Lower leg skin (tissue), 4 donors: ENCODE data around the gene YIPF2. TPM values are rescaled to one million over a fixed set of nuclear protein-coding genes. Genes with fewer than 3 reads are reported as not detected.

Experiments used
- DNase-seq, 2 donors: peaks; one replicate each; pipeline ENCODE4 v3.0.0-alpha.2; 2019; ENCODE audit warnings: low spot score in 2 of 2
- H3K4me3 ChIP-seq: fragments of 200-600 bp; sonication (generic); 2 replicates; pipeline ENCODE4 v1.5.1; 2017; ENCODE audit warnings: mild to moderate bottlenecking, low read depth; ENCODE audit not compliant: poor library complexity, severe bottlenecking
- POLR2A ChIP-seq, 2 donors: fragments of 450-650 bp; IDR thresholded peaks; one replicate each; pipeline ENCODE4 v1.6.1; 2016 to 2017; ENCODE audit warnings: antibody characterized with exemption in 2 of 2, mild to moderate bottlenecking in 1 of 2, moderate library complexity in 1 of 2
- WGBS, 2 donors: methylation state at CpG; one replicate each; pipeline ENCODE4 v1.1.5; 2018; 5-methylcytosine and 5-hydroxymethylcytosine counted together
- intact Hi-C: fragments of 100-400 bp; cut with DNase I; formaldehyde crosslinking; loops from one replicate; pipeline ENCODE4 v1.15.0; 2023; ENCODE audit warnings: low total_unique reads
- total RNA-seq, 4 donors: library from RNA; depleted of rRNA; stranded (reverse); fragments of >200 nt; gene quantifications; one replicate each; pipeline ENCODE4 v1.1.0, GENCODE V29; 2016
- TF ChIP-seq, protein P1 (sequence below), 3 donors: fragments of 450-650 bp; IDR thresholded peaks; one replicate each; pipeline ENCODE4 v1.5.1; 2016; ENCODE audit warnings: antibody characterized with exemption in 3 of 3, mild to moderate bottlenecking in 3 of 3, moderate library complexity in 2 of 3

YIPF2 gene
- total RNA-seq, 4 donors from 2014 or later: 38.4 to 55.3 (median 47.8) TPM

DNA sequence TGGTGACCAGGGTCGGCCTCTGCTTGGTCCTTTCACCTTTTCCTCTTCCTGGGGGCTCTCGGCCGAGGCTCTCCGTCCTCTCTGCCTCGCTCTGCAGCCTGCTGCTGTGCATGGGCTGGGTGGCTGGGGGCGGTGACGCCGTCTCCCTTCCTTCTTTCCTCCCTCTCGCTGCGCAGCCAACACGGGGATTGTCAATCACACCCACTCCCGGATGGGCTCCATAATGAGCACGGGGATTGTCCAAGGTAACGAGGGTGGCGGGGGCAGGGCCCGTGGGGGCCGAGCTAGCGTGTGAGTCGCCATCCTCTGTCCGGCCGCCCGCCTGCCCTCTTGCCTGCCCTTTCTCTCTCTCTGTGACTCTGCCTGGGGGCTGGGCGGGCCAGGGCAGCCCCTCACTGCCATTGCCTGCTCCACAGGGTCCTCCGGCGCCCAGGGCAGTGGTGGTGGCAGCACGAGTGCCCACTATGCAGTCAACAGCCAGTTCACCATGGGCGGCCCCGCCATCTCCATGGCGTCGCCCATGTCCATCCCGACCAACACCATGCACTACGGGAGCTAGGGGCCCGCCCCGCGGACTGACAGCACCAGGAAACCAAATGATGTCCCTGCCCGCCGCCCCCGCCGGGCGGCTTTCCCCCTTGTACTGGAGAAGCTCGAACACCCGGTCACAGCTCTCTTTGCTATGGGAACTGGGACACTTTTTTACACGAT is 7.1 kb downstream of the YIPF2 start:
- intact Hi-C loops: loop anchor here (10.0 kb wide), 1 partner anchor 47 kb away; the partner anchor contains the start of gene CARM1
- no peak overlapping the region for H3K4me3 ChIP-seq
- WGBS, 2 donors: 90 to 92% methylated on average over 37 to 42 of the region's 43 CpGs
- TF ChIP-seq, protein P1, sequence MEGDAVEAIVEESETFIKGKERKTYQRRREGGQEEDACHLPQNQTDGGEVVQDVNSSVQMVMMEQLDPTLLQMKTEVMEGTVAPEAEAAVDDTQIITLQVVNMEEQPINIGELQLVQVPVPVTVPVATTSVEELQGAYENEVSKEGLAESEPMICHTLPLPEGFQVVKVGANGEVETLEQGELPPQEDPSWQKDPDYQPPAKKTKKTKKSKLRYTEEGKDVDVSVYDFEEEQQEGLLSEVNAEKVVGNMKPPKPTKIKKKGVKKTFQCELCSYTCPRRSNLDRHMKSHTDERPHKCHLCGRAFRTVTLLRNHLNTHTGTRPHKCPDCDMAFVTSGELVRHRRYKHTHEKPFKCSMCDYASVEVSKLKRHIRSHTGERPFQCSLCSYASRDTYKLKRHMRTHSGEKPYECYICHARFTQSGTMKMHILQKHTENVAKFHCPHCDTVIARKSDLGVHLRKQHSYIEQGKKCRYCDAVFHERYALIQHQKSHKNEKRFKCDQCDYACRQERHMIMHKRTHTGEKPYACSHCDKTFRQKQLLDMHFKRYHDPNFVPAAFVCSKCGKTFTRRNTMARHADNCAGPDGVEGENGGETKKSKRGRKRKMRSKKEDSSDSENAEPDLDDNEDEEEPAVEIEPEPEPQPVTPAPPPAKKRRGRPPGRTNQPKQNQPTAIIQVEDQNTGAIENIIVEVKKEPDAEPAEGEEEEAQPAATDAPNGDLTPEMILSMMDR (IDR thresholded peaks at IDR 0.05): no peak
- no peak for TF ChIP-seq POLR2A (IDR thresholded peaks at IDR 0.05)
- DNase-seq: no peak

- intact Hi-C loops: loop anchor here (10.0 kb wide), 1 partner anchor 46 kb away; the partner anchor contains the start of gene CARM1
- H3K4me3 ChIP-seq: no peak overlapping the region
- TF ChIP-seq, protein P1 (IDR thresholded peaks at IDR 0.05): no peak
- no peak for TF ChIP-seq POLR2A (IDR thresholded peaks at IDR 0.05)
- no peak for DNase-seq
- WGBS, 2 donors: 86 to 87% methylated on average over 13 to 16 of the region's 16 CpGs
Observed at GRCh38 chr19:10920781-10921180, 7.7 kb downstream of the YIPF2 start.

GRCh38 chr19:10920288-10920655 is 8.2 kb downstream of the YIPF2 start:
- no peak overlapping the region for H3K4me3 ChIP-seq
- 85 to 88% methylated on average over 7 to 9 of the region's 10 CpGs for WGBS, 2 donors
- no peak for DNase-seq
- TF ChIP-seq POLR2A (IDR thresholded peaks at IDR 0.05): no peak
- TF ChIP-seq, protein P1 (IDR thresholded peaks at IDR 0.05): no peak
- intact Hi-C loops: loop anchor here (10.0 kb wide), 1 partner anchor 45 kb away; the partner anchor contains the start of gene CARM1

GRCh38 chr19:10919352-10920287 is 8.8 kb downstream of the YIPF2 start:
- 79 to 82% methylated on average over 26 of the region's 26 CpGs for WGBS, 2 donors
- no peak overlapping the region for H3K4me3 ChIP-seq
- TF ChIP-seq POLR2A (IDR thresholded peaks at IDR 0.05): no peak
- TF ChIP-seq, protein P1 (IDR thresholded peaks at IDR 0.05): no peak
- DNase-seq: no peak
- intact Hi-C loops: loop anchor here (10.0 kb wide), 1 partner anchor 45 kb away; the partner anchor contains the start of gene CARM1

DNA sequence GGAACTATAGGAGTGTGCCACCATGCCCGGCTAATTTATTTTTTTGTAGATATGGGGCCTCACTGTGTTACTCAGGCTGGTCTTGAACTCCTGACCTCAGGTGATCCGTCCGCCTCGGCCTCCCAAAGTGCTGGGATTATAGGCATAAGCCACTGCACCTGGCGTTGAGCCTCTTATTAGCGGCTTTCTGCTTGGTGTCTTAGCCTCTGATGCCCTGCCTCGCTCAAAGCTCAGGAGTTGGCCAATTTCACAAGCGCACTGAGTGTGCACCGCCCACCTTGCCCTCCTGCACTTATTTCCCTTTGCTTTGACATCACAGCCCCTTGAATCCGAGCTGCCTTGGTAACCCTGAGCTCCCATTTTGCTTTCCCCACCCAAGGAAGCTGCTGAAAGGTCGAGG is 10.1 kb downstream of the YIPF2 start:
- intact Hi-C loops: no loop called here
- TF ChIP-seq POLR2A (IDR thresholded peaks at IDR 0.05): no peak
- TF ChIP-seq, protein P1 (IDR thresholded peaks at IDR 0.05): no peak
- 88 to 92% methylated on average over 11 of the region's 11 CpGs for WGBS, 2 donors

More for the DNA sequence above, 10.1 kb downstream of the YIPF2 start:
- H3K4me3 ChIP-seq: no peak overlapping the region
- no peak for DNase-seq
